CD4-positive, alpha-beta T cell (primary cell): ENCODE data around the gene KCNB1. TPM values are rescaled to one million over a fixed set of nuclear protein-coding genes. Genes with fewer than 3 reads are reported as not detected.

Experiments used
- ATAC-seq: fragments of 200-7000 bp; cut with Tn5 transposase; one replicate; pipeline ENCODE4 v1.10.0; 2022; ENCODE audit warnings: mild to moderate bottlenecking; ENCODE audit not compliant: poor library complexity
- CTCF ChIA-PET: fragments of 350-600 bp; sonication (Branson Sonifier 250); formaldehyde crosslinking; loops from one replicate; lab custom pipeline; 2021; ENCODE audit warnings: antibody characterized with exemption, inconsistent platforms; lab: Charles Lee
- POLR2A ChIA-PET: fragments of 350-600 bp; sonication (Branson Sonifier 250); formaldehyde crosslinking; loops from one replicate; lab custom pipeline; 2021; ENCODE audit warnings: antibody characterized with exemption, inconsistent platforms; lab: Charles Lee
- DNase-seq, 14 experiments: peaks; one replicate each; pipeline ENCODE4 v3.0.0-alpha.2; 2013 to 2020; ENCODE audit warnings: mixed read lengths in 2 of 14
- H3K27ac ChIP-seq, 2 donors: one replicate each; pipeline versions ENCODE4 v1.5.1 to v1.7.0; 2013; ENCODE audit warnings: low read length in 2 of 2, low read depth in 1 of 2, mild to moderate bottlenecking in 1 of 2
- H3K27me3 ChIP-seq, 2 experiments: 1 replicate in 1 of 2; 2 replicates in 1 of 2; pipeline versions ENCODE4 v1.6.1 to v1.7.0; 2013; ENCODE audit warnings: low read length in 2 of 2, control low read depth in 1 of 2, mild to moderate bottlenecking in 1 of 2, moderate library complexity in 1 of 2; ENCODE audit not compliant: insufficient read depth in 2 of 2, control insufficient read depth in 1 of 2
- H3K36me3 ChIP-seq: one replicate; pipeline ENCODE4 v1.6.1; 2013; ENCODE audit warnings: low read length, control low read depth; ENCODE audit not compliant: insufficient read depth
- H3K4me1 ChIP-seq: one replicate; pipeline ENCODE4 v1.6.1; 2013; ENCODE audit warnings: low read length, control low read depth; ENCODE audit not compliant: insufficient read depth
- H3K4me3 ChIP-seq: one replicate; pipeline ENCODE4 v1.5.1; 2013; ENCODE audit warnings: mild to moderate bottlenecking, low read length, moderate library complexity
- H3K9me3 ChIP-seq, 2 experiments: 1 replicate in 1 of 2; 2 replicates in 1 of 2; pipeline versions ENCODE4 v1.6.1 to v1.7.0; 2013; ENCODE audit warnings: low read length in 2 of 2, mild to moderate bottlenecking in 2 of 2, control low read depth in 1 of 2, moderate library complexity in 1 of 2; ENCODE audit not compliant: control insufficient read depth in 1 of 2, insufficient read depth in 1 of 2
- H3K27ac Mint-ChIP-seq: one replicate; pipeline ENCODE4 v1.8.0; 2020; ENCODE audit warnings: mixed read lengths
- H3K27me3 Mint-ChIP-seq: one replicate; pipeline ENCODE4 v1.8.0; 2021; ENCODE audit warnings: mixed read lengths
- H3K36me3 Mint-ChIP-seq: one replicate; pipeline ENCODE4 v1.8.0; 2021; ENCODE audit warnings: low read depth, mixed read lengths
- H3K4me1 Mint-ChIP-seq: one replicate; pipeline ENCODE4 v1.8.0; 2021; ENCODE audit warnings: low read depth, mixed read lengths
- H3K4me3 Mint-ChIP-seq: one replicate; pipeline ENCODE4 v1.8.0; 2020; ENCODE audit warnings: mild to moderate bottlenecking, mixed read lengths
- H3K9me3 Mint-ChIP-seq: one replicate; pipeline ENCODE4 v1.8.0; 2020; ENCODE audit warnings: mixed read lengths
- intact Hi-C, 2 experiments: fragments of 100-400 bp; cut with DNase I in 1 of 2; cut with micrococcal nuclease in 1 of 2; formaldehyde crosslinking; loops; one replicate each; pipeline versions ENCODE4 v1.15.1 to v1.9.0; 2023 to 2025; cut with DNase I, micrococcal nuclease
- total RNA-seq, 174 experiments: library from RNA in 2 of 174; stranded (reverse) in 2 of 174; gene quantifications; one replicate each; pipeline ENCODE4 v1.2.3 and lab custom pipeline; 2021 to 2026
- TF ChIP-seq, protein P1 (sequence below): fragments of 200-600 bp; IDR thresholded peaks from one replicate; pipeline ENCODE4 v1.8.0; 2022; ENCODE audit warnings: antibody characterized with exemption, mild to moderate bottlenecking

Gene KCNB1
- total RNA-seq, 2 experiments from 2014 or later, result 0.06 to 0.08 TPM

DNA sequence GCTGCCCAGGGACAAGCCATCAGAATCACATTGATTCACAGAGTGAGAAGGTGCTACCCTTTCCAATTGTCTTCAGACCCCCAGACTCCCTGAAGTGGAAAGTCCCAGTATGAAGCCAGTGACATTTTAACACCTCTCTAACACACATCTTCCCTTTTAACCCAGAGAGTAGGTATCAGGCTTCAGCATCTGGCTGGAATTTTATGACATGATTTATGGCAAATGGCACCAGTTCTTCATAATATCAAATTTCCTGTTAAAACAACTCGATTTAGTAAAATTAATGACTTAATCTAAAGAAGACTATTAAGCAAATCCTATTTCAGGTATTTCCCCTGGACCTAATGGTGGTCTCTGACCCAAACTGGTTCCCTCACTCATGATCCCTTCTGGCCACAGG is 25.0 kb downstream of the KCNB1 start:
- ChIA-PET POLR2A (no interaction called here), CTCF (no interaction called here)
- Histone ChIP-seq H3K9me3 (no peaks in the 10 kb centered on the region), H3K27me3 (peaks cover 0 to 6% of the 10 kb centered on the region in 2 experiments), H3K4me1 (no peaks in the 10 kb centered on the region), H3K27ac (no peak overlapping the region), H3K36me3 (no peaks in the 10 kb centered on the region), H3K4me3 (no peak overlapping the region)
- Mint-ChIP-seq H3K36me3 (no peaks in the 10 kb centered on the region), H3K9me3 (no peaks in the 10 kb centered on the region), H3K4me3 (no peak overlapping the region), H3K4me1 (no peaks in the 10 kb centered on the region), H3K27ac (no peak overlapping the region), H3K27me3 (peaks cover 33% of the 10 kb centered on the region)
- intact Hi-C loops, result no loop called here
- DNase-seq (no peak), ATAC-seq (no peak)
- TF ChIP-seq, protein P1, sequence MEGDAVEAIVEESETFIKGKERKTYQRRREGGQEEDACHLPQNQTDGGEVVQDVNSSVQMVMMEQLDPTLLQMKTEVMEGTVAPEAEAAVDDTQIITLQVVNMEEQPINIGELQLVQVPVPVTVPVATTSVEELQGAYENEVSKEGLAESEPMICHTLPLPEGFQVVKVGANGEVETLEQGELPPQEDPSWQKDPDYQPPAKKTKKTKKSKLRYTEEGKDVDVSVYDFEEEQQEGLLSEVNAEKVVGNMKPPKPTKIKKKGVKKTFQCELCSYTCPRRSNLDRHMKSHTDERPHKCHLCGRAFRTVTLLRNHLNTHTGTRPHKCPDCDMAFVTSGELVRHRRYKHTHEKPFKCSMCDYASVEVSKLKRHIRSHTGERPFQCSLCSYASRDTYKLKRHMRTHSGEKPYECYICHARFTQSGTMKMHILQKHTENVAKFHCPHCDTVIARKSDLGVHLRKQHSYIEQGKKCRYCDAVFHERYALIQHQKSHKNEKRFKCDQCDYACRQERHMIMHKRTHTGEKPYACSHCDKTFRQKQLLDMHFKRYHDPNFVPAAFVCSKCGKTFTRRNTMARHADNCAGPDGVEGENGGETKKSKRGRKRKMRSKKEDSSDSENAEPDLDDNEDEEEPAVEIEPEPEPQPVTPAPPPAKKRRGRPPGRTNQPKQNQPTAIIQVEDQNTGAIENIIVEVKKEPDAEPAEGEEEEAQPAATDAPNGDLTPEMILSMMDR, result no peak

DNA sequence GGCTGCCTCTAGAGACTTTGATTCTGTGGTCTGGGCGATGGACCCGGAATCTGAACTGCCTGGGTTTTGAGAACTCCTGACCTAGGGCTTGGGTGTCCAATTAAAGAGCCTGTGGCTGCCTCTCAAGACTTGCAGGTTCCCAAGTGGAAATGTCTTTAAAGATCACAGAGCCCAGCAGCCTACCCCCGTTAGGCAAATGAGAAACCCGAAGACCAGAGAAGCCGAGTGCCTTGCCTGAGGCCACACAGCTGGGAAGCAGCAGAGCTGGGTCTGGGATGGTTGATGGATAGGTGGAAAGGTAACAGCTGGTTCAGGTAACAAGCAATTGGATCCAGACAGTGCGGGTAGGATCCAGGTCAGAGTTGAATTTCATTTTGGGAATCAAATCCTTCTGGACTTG is 25.8 kb downstream of the KCNB1 start:
- H3K27ac ChIP-seq, result no peak overlapping the region
- ATAC-seq (no peak), DNase-seq (no peak)
- H3K27me3 Mint-ChIP-seq, result peaks cover 38% of the 10 kb centered on the region
- H3K9me3 Mint-ChIP-seq, result no peaks in the 10 kb centered on the region
- TF ChIP-seq, protein P1, result no peak
- no peaks in the 10 kb centered on the region for H3K36me3 ChIP-seq
- no peaks in the 10 kb centered on the region for H3K36me3 Mint-ChIP-seq
- no peaks in the 10 kb centered on the region for H3K9me3 ChIP-seq
- H3K27ac Mint-ChIP-seq, result no peak overlapping the region
- H3K4me3 Mint-ChIP-seq, result no peak overlapping the region
- no peaks in the 10 kb centered on the region for H3K4me1 ChIP-seq
- peaks cover 0 to 6% of the 10 kb centered on the region in 2 experiments for H3K27me3 ChIP-seq
- no peaks in the 10 kb centered on the region for H3K4me1 Mint-ChIP-seq
- intact Hi-C loops, result no loop called here
- no peak overlapping the region for H3K4me3 ChIP-seq
- POLR2A ChIA-PET, result no interaction called here
- CTCF ChIA-PET, result no interaction called here

DNA sequence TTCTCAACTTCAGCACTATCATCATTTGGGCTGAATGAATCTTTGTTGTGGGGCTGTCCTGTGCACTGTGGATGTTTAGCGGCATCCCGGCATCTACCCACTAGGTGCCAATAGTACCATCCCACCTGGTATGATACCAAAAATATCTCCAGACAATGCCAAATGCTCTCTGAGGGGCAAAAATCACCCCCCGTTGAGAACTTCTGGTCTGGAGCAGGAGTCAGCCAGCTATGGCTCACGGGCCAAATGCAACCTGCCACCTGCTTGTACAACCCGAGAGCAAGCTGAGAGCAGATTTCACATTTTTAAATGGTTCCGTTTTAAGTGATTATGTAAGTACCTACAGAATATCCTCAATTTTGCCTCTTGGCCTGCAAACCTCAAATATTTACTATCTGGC is 26.8 kb downstream of the KCNB1 start:
- ChIA-PET POLR2A (no interaction called here), CTCF (no interaction called here)
- Mint-ChIP-seq H3K27ac (no peak overlapping the region), H3K9me3 (no peaks in the 10 kb centered on the region), H3K27me3 (peaks cover 42% of the 10 kb centered on the region), H3K4me1 (no peaks in the 10 kb centered on the region), H3K36me3 (no peaks in the 10 kb centered on the region), H3K4me3 (no peak overlapping the region)
- DNase-seq, result no peak
- Histone ChIP-seq H3K4me3 (no peak overlapping the region), H3K27ac (no peak overlapping the region), H3K9me3 (no peaks in the 10 kb centered on the region), H3K4me1 (no peaks in the 10 kb centered on the region), H3K36me3 (no peaks in the 10 kb centered on the region), H3K27me3 (peaks cover 0 to 6% of the 10 kb centered on the region in 2 experiments)
- intact Hi-C loops, result no loop called here
- TF ChIP-seq, protein P1, result no peak
- no peak for ATAC-seq
